ENCODE measurements around the gene POTEG.
"Not testable (repeated sequence)": the region's sequence is repeated elsewhere in the genome, so short reads cannot be mapped to it uniquely, and the experiment has no call there.

POTEG gene

GRCh38 chr14:19372813-19373500 lies 61.2 kb downstream of the POTEG start:
- DNase-seq, result not testable (repeated sequence)

- DNase-seq, result not testable (repeated sequence)
Measured at GRCh38 chr14:19371767-19372166, 62.4 kb downstream of the POTEG start.

- DNase-seq, result not testable (repeated sequence)
Measured at GRCh38 chr14:19362803-19363202, 71.3 kb downstream of the POTEG start.

- DNase-seq, result not testable (repeated sequence)
Measured at GRCh38 chr14:19362323-19362722, 71.8 kb downstream of the POTEG start.

GRCh38 chr14:19361636-19362253 lies 72.4 kb downstream of the POTEG start:
- DNase-seq, result not testable (repeated sequence)

GRCh38 chr14:19360937-19361635 lies 73.1 kb downstream of the POTEG start:
- not testable (repeated sequence) for DNase-seq

Measured in stimulated activated naive CD4-positive, alpha-beta T cell (primary cell).